Bronchial epithelial cell (primary cell): ENCODE measurements around the gene ERBIN. TPM values are rescaled to one million over a fixed set of nuclear protein-coding genes. Genes with fewer than 3 reads are reported as not detected.
"Not testable (repeated sequence)": the region's sequence is repeated elsewhere in the genome, so short reads cannot be mapped to it uniquely, and the experiment has no call there.

Experiments
- DNase-seq: peaks from one replicate; pipeline ENCODE4 v3.0.0-alpha.2; 2010; ENCODE audit warnings: low read depth
- FAIRE-seq: peaks from 2 replicates; lab custom pipeline; 2011; peaks lifted over from hg19 to GRCh38; lab: Jason Lieb, UNC
- H3K27me3 ChIP-seq: 2 replicates; pipeline ENCODE4 v1.5.1; 2011; ENCODE audit warnings: low read length; ENCODE audit not compliant: control insufficient read depth, insufficient read depth
- H3K36me3 ChIP-seq: 2 replicates; pipeline ENCODE4 v1.5.1; 2011; ENCODE audit warnings: low read length; ENCODE audit not compliant: control insufficient read depth, insufficient read depth
- H3K4me3 ChIP-seq: 2 replicates; pipeline ENCODE4 v1.5.1; 2011; ENCODE audit warnings: mild to moderate bottlenecking, low read depth, low read length, control low read depth
- total RNA-seq: library from RNA; depleted of rRNA; stranded (reverse); fragments of >200 nt; gene quantifications from 2 replicates; pipeline ENCODE4 v1.2.1, GENCODE V29; 2014
- TF ChIP-seq, protein P1 (sequence below): IDR thresholded peaks from 2 replicates; pipeline ENCODE4 v1.5.1; 2011; ENCODE audit warnings: mild to moderate bottlenecking, moderate library complexity, low read length, control low read depth, inconsistent platforms; ENCODE audit not compliant: insufficient read depth, severe bottlenecking

Gene ERBIN
- total RNA-seq, 1 donor from 2014 or later, result 46.1 TPM

DNA sequence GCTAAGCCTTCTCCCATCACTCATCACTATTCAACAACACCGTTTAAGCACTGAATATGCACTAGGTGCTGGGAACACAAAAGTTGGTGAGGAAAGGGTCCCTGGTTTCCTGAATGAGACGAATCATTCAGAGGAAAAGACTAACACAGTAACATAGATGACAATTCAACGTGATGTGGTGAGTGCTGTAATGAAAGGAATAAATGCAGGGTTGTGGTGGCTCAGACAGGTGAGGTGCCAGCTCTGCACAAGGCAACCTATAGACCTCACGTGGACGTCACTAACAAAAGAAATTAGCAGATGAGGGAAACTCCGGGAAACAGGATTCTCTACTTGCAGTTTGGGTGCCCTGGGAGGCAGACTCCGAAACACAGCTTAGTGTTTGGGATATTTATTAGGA is 40.0 kb upstream of the ERBIN start:
- Histone ChIP-seq H3K27me3 (no peaks in the 10 kb centered on the region), H3K4me3 (no peak overlapping the region), H3K36me3 (no peaks in the 10 kb centered on the region)
- DNase-seq (no peak), FAIRE-seq (no peak)
- TF ChIP-seq, protein P1, sequence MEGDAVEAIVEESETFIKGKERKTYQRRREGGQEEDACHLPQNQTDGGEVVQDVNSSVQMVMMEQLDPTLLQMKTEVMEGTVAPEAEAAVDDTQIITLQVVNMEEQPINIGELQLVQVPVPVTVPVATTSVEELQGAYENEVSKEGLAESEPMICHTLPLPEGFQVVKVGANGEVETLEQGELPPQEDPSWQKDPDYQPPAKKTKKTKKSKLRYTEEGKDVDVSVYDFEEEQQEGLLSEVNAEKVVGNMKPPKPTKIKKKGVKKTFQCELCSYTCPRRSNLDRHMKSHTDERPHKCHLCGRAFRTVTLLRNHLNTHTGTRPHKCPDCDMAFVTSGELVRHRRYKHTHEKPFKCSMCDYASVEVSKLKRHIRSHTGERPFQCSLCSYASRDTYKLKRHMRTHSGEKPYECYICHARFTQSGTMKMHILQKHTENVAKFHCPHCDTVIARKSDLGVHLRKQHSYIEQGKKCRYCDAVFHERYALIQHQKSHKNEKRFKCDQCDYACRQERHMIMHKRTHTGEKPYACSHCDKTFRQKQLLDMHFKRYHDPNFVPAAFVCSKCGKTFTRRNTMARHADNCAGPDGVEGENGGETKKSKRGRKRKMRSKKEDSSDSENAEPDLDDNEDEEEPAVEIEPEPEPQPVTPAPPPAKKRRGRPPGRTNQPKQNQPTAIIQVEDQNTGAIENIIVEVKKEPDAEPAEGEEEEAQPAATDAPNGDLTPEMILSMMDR, result no peak

DNA sequence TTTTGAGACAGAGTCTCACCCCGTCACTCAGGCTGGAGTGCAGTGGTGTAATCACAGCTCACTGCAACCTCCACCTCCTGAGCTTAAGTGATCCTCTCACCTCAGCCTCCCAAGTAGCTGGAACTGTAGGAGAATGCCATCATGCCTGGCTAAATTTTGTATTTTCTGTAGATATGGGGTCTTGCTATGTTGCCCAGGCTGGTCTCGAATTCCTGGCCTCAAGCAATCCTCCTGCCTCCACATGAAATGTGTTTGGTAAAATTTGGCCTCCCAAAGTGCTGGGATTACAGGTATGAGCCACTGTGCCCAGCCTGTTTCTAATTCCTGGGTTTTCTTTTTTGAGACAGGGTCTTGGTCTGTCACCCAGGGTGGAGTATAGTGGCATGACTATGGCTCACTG is 34.4 kb upstream of the ERBIN start:
- not testable (repeated sequence) for FAIRE-seq, H3K27me3 ChIP-seq, H3K4me3 ChIP-seq, H3K36me3 ChIP-seq, DNase-seq

DNA sequence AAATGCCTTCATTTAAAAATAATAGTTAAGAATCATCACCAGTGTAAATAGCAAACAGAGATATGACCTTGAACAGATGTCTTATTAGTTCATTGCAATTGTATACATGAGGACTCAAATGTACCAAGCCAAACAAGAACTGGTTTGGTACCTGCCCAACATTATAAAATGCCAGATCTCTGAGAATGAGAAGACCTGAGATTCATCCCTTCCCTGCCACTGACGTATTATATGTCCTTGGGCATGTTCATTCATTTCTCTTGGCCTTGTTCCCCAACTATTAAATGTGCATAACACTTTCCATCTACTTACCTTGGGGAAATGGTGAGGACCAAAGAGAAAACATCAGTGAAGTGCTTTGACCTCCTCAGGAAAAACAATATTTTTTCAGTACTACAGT is 33.6 kb upstream of the ERBIN start:
- FAIRE-seq (no peak), DNase-seq (peak; percentile 46)
- TF ChIP-seq, protein P1, result no peak
- H3K4me3 ChIP-seq, result no peak overlapping the region
- no peaks in the 10 kb centered on the region for H3K36me3 ChIP-seq
- H3K27me3 ChIP-seq, result no peaks in the 10 kb centered on the region

DNA sequence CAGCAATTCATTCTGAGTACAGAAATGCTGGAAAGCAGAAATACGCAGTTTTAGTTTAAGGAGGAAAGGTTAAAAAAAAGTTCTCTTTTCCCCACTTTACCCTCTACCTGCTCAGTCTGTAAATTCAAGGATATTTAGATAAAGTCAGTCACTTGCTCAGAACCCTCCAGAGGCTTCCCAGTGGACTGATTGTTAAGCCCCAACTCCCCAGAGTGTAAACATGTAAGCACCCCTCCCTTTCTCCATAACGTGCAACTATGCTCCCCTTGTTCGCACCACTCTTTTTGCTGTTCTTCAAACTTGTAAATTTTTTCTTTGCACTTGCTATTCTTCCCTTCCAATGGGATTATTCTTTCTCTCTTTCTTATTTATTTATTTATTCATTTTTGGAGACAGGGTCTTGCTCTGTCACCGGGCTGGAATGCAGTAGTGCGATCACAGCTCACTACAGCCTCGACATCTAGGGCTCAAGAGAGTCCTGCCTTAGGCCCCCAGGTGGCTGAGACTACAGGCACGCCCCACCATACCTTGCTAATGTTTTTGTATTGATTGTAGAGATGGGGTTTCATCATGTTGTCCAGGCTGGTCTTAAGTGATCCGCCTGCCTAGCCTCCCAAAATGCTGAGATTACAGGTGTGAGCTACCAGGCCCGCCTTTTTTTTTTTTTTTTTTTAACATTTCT is 32.5 kb upstream of the ERBIN start:
- Histone ChIP-seq H3K36me3 (no peaks in the 10 kb centered on the region), H3K4me3 (no peak overlapping the region), H3K27me3 (no peaks in the 10 kb centered on the region)
- FAIRE-seq (no peak), DNase-seq (no peak)
- TF ChIP-seq, protein P1, result no peak

DNA sequence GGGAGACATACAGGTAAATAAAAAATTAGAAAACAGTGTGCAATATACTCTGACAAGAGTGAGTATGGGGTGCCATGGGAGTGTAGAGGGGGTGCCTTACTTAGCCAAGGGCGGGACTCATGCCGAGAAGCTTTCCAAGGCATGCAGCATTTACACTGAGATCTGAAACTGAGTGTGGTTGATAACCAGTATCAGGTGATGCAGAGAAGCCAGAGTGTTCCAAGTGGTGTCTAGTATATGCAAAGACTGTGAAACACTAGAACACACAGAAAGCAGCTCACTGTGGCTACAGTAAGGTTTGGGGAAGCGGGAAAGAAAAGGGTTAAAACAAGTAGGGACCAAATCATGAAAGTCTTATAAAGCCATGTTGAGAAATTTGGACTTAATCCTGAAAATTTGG is 30.5 kb upstream of the ERBIN start:
- DNase-seq, result no peak

DNA sequence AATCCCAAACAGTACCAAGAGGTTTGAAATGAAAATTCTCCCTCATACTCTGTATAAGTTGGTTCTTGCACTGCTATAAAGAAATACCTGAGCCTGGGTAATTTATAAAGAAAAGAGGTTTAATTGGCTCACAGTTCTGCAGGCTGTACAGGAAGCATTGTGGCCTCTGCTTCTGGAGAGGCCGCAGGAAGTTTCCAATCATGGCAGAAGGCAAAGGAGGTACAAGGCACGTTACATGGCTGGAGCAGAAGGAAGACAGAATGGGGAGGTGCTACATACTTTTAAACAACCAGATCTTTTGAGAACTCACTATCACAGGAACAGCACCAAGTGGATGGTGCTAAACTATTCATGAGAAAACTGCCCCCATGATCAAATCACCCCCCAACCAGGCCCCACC is 25.6 kb upstream of the ERBIN start:
- H3K4me3 ChIP-seq, result no peak overlapping the region
- no peaks in the 10 kb centered on the region for H3K36me3 ChIP-seq
- DNase-seq, result no peak
- TF ChIP-seq, protein P1, result no peak
- FAIRE-seq, result no peak
- no peaks in the 10 kb centered on the region for H3K27me3 ChIP-seq

More for the DNA sequence above, 30.5 kb upstream of the ERBIN start:
- no peaks in the 10 kb centered on the region for H3K36me3 ChIP-seq
- H3K27me3 ChIP-seq, result no peaks in the 10 kb centered on the region
- no peak overlapping the region for H3K4me3 ChIP-seq
- FAIRE-seq, result no peak
- TF ChIP-seq, protein P1, result no peak
